MCF 10A (cell line): Measurements from ENCODE around the gene LDB2. TPM values are rescaled to one million over a fixed set of nuclear protein-coding genes. Genes with fewer than 3 reads are reported as not detected.

Source experiments
- BruUV-seq: library from RNA; stranded (reverse); fragments of 400-500 nt; replicated peaks from 2 replicates; lab custom pipeline; 2021; lab: Mats Ljungman, UMichigan
- CTCF ChIA-PET: fragments of 300-600 bp; sonication (Branson Sonifier 250); formaldehyde crosslinking; extraction: SDS; loops from one replicate; lab custom pipeline; 2021; ENCODE audit warnings: antibody characterized with exemption, inconsistent platforms; lab: Yijun Ruan, JAX
- POLR2A ChIA-PET: fragments of 300-600, 350-650 bp; sonication (Branson Sonifier 250); formaldehyde crosslinking; extraction: SDS; loops from one replicate; lab custom pipeline; 2020; ENCODE audit warnings: antibody characterized with exemption, inconsistent platforms; lab: Yijun Ruan, JAX
- DNase-seq: peaks from one replicate; pipeline ENCODE4 v3.0.0-alpha.2; 2018; ENCODE audit not compliant: unreplicated experiment
- H3K27ac Mint-ChIP-seq: one replicate; pipeline ENCODE4 v1.8.0; 2022; ENCODE audit warnings: mild to moderate bottlenecking, low read depth, mixed read lengths; ENCODE audit not compliant: unreplicated experiment
- H3K27me3 Mint-ChIP-seq: one replicate; pipeline ENCODE4 v1.8.0; 2022; ENCODE audit warnings: mixed read lengths; ENCODE audit not compliant: insufficient read depth, unreplicated experiment
- H3K36me3 Mint-ChIP-seq: one replicate; pipeline ENCODE4 v1.8.0; 2022; ENCODE audit warnings: mild to moderate bottlenecking, moderate library complexity, mixed read lengths; ENCODE audit not compliant: insufficient read depth, unreplicated experiment
- H3K4me1 Mint-ChIP-seq: one replicate; pipeline ENCODE4 v1.8.0; 2022; ENCODE audit warnings: mixed read lengths; ENCODE audit not compliant: insufficient read depth, unreplicated experiment
- H3K4me3 Mint-ChIP-seq: one replicate; pipeline ENCODE4 v1.8.0; 2022; ENCODE audit warnings: mild to moderate bottlenecking, moderate library complexity, mixed read lengths; ENCODE audit not compliant: unreplicated experiment
- H3K9me3 Mint-ChIP-seq: one replicate; pipeline ENCODE4 v1.8.0; 2022; ENCODE audit warnings: mixed read lengths; ENCODE audit not compliant: unreplicated experiment
- intact Hi-C: fragments of 100-400 bp; cut with micrococcal nuclease; formaldehyde crosslinking; loops from 2 replicates; pipeline ENCODE4 v1.14.1; 2022
- total RNA-seq: library from RNA; stranded (reverse); gene quantifications from 2 replicates; pipeline ENCODE4 v1.2.3, GENCODE V29; 2022
- TF ChIP-seq, protein P1 (sequence below): fragments of 200-600 bp; IDR thresholded peaks from one replicate; pipeline ENCODE4 v1.8.0; 2022; ENCODE audit warnings: antibody characterized with exemption, mild to moderate bottlenecking; ENCODE audit not compliant: unreplicated experiment

The LDB2 gene
- total RNA-seq, 1 experiment from 2014 or later = not detected

DNA sequence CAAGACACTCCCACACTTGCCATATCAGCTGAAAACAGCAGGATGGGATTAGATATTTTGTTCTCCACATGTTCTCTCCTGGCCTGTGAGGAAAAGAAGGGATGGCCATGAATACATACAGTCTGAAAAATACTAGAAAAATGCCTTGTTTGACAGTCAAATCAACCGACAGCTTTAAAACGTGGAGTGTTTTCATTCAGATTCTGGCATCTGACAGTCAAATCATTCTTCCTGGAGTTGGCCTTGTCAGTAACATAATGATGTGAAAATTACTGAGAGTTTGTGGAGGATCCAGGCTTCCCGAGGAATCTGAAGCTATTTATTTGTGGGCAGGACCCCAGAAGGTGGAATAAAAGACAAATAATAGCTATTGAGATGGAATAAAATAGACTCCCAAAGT lies 188.2 kb downstream of the LDB2 start:
- BruUV-seq = no TSS peak
- intact Hi-C loops = no loop called here
- peaks cover 57% of the 10 kb centered on the region for H3K27me3 Mint-ChIP-seq
- no peak overlapping the region for H3K27ac Mint-ChIP-seq
- no peaks in the 10 kb centered on the region for H3K9me3 Mint-ChIP-seq
- no peak for DNase-seq
- no peaks in the 10 kb centered on the region for H3K36me3 Mint-ChIP-seq
- CTCF ChIA-PET = interaction anchor here (0.8 to 1.0 kb wide), 2 partner anchors 10 to 185 kb away, joined by 3 to 4 read pairs; no protein-coding TSS in a partner anchor
- no peaks in the 10 kb centered on the region for H3K4me1 Mint-ChIP-seq
- no peak overlapping the region for H3K4me3 Mint-ChIP-seq
- POLR2A ChIA-PET = no interaction called here
- TF ChIP-seq, protein P1, sequence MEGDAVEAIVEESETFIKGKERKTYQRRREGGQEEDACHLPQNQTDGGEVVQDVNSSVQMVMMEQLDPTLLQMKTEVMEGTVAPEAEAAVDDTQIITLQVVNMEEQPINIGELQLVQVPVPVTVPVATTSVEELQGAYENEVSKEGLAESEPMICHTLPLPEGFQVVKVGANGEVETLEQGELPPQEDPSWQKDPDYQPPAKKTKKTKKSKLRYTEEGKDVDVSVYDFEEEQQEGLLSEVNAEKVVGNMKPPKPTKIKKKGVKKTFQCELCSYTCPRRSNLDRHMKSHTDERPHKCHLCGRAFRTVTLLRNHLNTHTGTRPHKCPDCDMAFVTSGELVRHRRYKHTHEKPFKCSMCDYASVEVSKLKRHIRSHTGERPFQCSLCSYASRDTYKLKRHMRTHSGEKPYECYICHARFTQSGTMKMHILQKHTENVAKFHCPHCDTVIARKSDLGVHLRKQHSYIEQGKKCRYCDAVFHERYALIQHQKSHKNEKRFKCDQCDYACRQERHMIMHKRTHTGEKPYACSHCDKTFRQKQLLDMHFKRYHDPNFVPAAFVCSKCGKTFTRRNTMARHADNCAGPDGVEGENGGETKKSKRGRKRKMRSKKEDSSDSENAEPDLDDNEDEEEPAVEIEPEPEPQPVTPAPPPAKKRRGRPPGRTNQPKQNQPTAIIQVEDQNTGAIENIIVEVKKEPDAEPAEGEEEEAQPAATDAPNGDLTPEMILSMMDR = no peak

DNA sequence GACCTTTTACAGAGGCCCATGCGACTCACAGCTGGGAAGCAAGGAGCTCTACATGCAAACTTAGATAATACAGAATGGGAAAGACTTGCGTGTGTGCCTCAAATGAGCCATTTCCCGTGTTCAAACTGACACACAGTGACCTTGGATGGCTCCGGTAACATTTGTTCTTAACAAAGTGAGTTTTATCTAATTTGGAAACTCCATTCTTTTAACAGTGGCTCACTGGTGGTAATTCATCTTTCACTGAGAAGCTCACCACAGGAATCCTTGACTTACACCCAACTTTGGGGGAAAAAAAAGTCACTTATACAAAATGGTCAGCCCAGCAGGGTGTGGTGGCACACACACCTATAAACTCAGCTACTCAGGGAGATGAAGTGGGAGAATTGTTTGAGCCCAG lies 190.6 kb downstream of the LDB2 start:
- no peak for DNase-seq
- no peaks in the 10 kb centered on the region for H3K9me3 Mint-ChIP-seq
- H3K4me3 Mint-ChIP-seq = no peak overlapping the region
- TF ChIP-seq, protein P1 = no peak
- intact Hi-C loops = no loop called here
- ChIA-PET CTCF (no interaction called here), POLR2A (no interaction called here)
- no TSS peak for BruUV-seq
- no peaks in the 10 kb centered on the region for H3K4me1 Mint-ChIP-seq
- no peaks in the 10 kb centered on the region for H3K36me3 Mint-ChIP-seq
- H3K27ac Mint-ChIP-seq = no peak overlapping the region
- H3K27me3 Mint-ChIP-seq = peaks cover 42% of the 10 kb centered on the region

DNA sequence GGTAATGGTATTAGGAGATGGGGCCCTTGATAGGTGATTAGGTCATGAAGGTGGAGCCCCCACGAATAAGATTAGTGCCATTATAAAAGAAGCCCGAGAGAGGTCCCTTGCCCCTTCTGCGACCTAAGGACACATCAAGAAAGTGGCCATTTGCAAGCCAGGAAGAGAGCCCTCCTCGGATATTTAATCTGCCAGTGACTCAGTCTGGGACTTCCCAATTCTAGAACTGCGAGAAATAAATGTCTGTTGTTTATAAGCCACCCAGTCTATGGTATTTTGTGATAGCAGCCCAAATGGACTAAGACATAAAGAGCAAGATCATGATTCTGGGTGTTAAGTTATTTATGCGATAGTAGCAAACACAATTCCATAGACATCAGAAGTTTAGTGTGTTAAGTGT lies 192.2 kb downstream of the LDB2 start:
- Mint-ChIP-seq H3K9me3 (no peaks in the 10 kb centered on the region), H3K4me3 (no peak overlapping the region), H3K36me3 (no peaks in the 10 kb centered on the region), H3K27ac (no peak overlapping the region), H3K27me3 (peaks cover 49% of the 10 kb centered on the region), H3K4me1 (no peaks in the 10 kb centered on the region)
- ChIA-PET CTCF (interaction anchor here (0.6 kb wide), 1 partner anchor 701 kb away, joined by 3 read pairs; no protein-coding TSS in a partner anchor), POLR2A (no interaction called here)
- intact Hi-C loops = no loop called here
- TF ChIP-seq, protein P1 = no peak
- no peak for DNase-seq
- no TSS peak for BruUV-seq

DNA sequence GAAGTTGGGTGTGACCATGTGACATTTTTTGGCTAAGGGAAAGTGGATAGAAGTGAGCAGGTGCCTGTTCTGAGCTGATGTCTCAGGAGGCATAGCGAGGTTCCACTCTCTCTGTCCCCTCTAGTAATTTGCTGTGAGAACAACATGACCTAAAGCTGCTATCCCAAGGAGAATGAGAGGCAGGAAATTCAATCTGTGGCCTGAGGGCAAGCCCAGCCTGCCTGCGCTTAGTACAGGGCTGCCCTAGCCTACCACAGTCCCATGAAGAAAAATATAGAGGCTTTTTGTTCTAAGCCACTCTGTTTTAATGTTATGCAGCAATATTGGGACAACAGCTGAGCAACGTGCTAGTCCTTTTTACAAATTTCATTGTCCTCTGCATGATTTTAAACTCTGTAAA lies 193.1 kb downstream of the LDB2 start:
- H3K27ac Mint-ChIP-seq = no peak overlapping the region
- CTCF ChIA-PET = no interaction called here
- no peaks in the 10 kb centered on the region for H3K9me3 Mint-ChIP-seq
- peaks cover 43% of the 10 kb centered on the region for H3K27me3 Mint-ChIP-seq
- H3K36me3 Mint-ChIP-seq = no peaks in the 10 kb centered on the region
- no TSS peak for BruUV-seq
- POLR2A ChIA-PET = interaction anchor here (0.6 to 1.0 kb wide), 2 partner anchors 13 to 784 kb away, joined by 3 read pairs; no protein-coding TSS in a partner anchor
- H3K4me1 Mint-ChIP-seq = no peaks in the 10 kb centered on the region
- H3K4me3 Mint-ChIP-seq = no peak overlapping the region
- no peak for DNase-seq
- TF ChIP-seq, protein P1 = no peak
- intact Hi-C loops = no loop called here
